OCI-M2 (cell line): Measurements from ENCODE around the gene RALGAPB.
"Not testable (repeated sequence)": the region's sequence is repeated elsewhere in the genome, so short reads cannot be mapped to it uniquely, and the experiment has no call there.

Experiments
- DNase-seq: peaks from one replicate; lab custom pipeline; 2025; ENCODE audit not compliant: unreplicated experiment; lab: John Stamatoyannopoulos, UW

Gene RALGAPB

DNA sequence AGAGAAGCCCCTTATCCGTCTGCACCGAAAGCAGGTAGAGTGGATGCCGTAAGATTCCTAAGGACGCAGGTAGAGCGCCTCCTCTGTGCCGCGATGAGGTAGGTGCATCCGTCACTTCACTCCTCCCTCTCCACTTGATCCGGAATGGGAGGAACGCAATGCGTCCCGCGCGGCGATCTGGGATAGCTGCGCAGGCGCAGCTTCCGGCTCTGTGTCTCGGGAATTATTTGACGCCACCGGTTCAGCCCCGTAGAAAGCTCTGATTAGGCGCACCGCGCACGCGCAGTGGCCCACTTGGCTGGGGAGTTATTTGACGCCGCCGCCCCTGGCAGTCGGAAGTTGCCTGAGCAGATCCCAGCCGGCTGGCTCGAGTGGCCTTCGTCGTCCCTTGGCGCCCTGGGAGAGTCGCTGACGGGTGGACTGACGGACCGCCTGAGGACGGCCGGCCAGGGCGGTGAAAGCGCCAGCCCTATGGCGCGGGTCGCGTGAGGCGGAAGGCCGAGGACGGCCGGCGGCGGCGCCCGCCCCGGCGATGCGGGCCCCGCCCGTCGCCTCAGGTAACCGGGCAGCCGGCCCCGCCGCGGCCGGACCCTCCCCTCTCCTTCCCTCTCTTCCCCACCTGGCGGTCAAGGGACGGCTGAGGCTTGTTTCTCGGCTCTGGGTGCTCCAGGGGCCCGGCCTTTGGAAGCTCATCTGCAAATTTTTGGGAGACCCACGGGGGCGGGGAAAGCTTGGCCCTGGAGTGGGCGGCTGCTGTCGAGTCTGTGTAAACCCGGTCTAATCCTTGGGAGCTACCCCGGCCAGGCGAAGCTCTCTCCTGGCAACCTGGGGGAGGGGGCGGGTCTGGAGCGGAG is at the start of gene RALGAPB:
Gene RALGAPB, plus strand, starts transcription at position 331 of the 854 bp plus-strand sequence. CDS start 15,590 bp downstream, outside the sequence.
- peak; percentile 97 for DNase-seq

- DNase-seq: no peak
Measured at GRCh38 chr20:38423541-38423940, 49.1 kb upstream of the RALGAPB start.

DNA sequence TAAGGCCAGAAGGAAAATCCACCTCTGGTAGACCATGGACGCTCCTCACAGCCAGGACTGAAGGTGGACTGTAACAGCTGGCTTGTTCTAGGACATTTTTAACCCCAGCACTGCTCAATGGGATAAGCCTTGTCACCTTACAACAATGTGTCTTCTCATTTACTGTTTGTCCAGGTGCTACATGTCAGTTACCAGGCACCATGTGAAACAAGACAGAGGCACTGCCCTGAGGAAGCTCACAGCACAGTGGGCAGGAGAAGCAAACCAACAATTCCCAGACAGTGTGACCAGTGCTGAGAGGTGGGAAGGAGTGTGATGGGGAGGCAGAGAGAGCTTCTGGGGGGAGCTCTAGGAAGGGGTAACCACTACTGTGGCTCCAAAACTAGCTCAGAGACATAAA is 48.2 kb upstream of the RALGAPB start:
- no peak for DNase-seq

DNA sequence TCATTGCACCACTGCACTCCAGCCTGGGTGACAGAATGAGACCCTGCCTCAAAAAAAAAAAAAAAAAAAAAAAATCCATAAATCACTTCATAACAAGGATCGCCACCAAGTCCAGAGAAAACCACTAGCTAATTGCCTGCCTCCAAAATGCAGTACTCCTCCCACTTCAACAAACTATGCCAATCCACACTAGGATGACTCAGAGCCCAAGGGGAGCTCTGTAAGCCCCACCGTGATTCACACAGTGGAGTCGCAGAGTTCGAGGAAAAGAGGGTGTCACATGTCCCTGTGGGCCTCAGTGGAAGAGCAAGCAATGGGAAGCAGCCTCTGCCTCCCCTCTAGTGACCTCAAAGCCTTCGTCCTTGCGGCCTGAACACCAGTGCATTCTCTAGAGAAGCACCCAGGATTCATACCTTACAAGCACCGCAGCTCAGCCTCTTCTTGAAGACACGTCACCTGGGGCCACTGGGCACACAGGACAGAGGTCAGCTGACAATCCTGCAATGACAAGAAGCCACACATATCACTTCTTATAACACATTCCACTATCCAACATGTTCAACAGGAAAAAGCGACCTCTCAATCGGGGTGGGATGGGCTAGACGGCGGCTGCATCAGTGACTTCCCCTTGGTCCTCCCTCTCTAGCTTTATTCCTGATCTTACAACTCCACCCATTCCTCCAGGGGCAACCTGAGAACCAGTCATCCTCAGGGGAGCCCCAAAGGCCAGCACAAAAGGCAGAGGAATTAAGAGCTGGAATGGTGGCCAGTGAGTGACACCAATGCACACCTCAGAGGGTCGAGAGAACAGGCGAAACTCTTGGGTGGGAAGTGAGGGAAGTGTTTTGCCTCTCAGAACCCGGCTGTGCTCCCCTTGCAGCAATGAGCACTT is 46.4 kb upstream of the RALGAPB start:
- DNase-seq: no peak

- DNase-seq: no peak
Measured at GRCh38 chr20:38427655-38428023, 45.0 kb upstream of the RALGAPB start.

DNA sequence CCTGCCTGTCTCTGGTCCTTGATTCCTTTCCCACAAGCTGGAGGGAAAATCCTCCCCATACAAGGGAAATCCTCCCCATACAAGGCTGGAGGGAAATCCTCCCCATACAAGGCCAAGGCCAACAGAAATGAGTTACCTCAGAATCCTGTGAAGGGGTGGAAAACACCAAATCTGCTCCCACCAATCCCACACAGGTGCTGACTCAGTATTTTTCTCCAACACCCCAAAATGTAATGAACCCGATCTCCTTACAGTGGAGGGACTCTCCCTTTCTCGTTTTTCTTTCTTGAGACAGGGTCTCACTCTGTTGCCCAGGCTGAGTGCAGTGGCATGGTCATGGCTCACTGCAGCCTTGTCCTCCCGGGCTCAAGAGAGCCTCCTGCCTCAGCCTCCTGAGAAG is 43.8 kb upstream of the RALGAPB start:
- no peak for DNase-seq

- DNase-seq: no peak
Measured at GRCh38 chr20:38429301-38429700, 43.3 kb upstream of the RALGAPB start.

GRCh38 chr20:38430679-38431325 is 41.8 kb upstream of the RALGAPB start:
- DNase-seq: no peak

GRCh38 chr20:38432292-38432691 is 40.4 kb upstream of the RALGAPB start:
- DNase-seq: no peak

GRCh38 chr20:38432870-38433269 is 39.8 kb upstream of the RALGAPB start:
- not testable (repeated sequence) for DNase-seq

- DNase-seq: no peak
Measured at GRCh38 chr20:38433304-38433972, 39.2 kb upstream of the RALGAPB start.

DNA sequence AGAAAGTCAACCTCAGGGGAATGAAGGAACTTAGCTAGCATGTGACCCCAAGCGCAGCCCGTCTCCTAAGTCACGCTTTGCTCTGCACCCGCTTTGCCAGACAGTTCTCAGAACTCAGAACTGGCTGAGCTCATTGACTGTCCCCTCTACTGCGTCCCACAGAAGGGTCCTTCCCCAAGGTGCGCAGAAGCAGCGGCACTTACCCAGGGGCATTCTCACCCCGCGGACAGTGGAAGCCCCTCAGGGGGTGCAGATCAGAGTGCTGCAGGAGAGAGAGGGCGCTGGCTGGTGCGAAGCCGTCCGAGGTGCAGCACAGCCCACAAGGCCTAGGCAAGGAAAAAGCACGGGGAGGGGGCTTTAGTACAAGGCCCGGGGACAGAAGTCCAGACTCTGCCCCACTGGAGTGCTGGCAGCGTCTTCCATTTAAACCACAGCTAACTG is 38.3 kb upstream of the RALGAPB start:
- no peak for DNase-seq

- no peak for DNase-seq
Measured at GRCh38 chr20:38434770-38435554, 37.7 kb upstream of the RALGAPB start, which contains the start of gene SNHG17. Gene SNHG17, minus strand, starts transcription at chr20:38435328.

DNA sequence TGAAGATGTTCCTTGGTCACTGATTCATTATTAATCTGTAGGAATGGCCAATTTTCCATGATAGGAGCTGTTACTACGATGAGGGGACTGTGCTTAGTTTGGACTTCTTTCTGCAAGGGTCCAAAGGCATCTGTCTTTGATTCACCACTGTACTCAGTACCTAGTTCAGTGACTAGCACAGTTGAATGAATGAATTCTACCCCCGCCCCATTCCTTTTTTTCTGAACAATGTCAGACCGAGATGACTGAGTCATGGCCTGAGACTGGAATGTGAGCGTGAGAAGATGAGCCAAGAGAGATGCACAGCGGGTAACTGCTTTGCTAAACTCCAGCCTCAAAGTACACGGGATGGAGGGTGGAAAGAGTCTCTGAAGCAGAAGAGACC is 37.1 kb upstream of the RALGAPB start:
- no peak for DNase-seq

- DNase-seq: no peak
Measured at GRCh38 chr20:38437796-38438195, 34.8 kb upstream of the RALGAPB start.

- DNase-seq: not testable (repeated sequence)
Measured at GRCh38 chr20:38441110-38441509, 31.5 kb upstream of the RALGAPB start.

DNA sequence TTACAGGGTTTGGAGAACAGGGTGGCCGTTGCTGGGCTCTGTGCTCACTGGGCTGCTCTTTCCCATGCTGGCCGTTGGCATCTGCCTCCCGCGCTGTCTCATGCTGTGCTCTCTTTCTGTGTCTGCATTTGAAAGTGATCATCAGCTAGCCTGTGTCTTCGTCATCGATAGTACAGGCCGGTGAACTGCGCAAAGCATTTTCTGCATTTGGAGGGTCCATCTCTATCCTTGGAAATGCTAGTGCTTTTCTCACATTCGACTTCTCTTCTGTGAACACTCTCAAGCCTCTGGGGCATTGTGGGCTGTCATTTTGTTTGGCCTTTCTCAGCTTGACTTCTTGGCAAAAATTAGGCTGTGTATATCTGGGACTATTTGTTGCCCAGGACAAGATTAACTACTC is 30.7 kb upstream of the RALGAPB start:
- no peak for DNase-seq

GRCh38 chr20:38445381-38445796 is 27.3 kb upstream of the RALGAPB start:
- no peak for DNase-seq

GRCh38 chr20:38445901-38446425 is 26.7 kb upstream of the RALGAPB start:
- no peak for DNase-seq
